ENCODE results near the gene HSD17B8.

HSD17B8 gene

GRCh38 chr6:33171880-33172687 lies 32.4 kb upstream of the HSD17B8 start:
- DNase-seq = no peak

- no peak for DNase-seq
Observed at GRCh38 chr6:33172688-33173534, 31.5 kb upstream of the HSD17B8 start.

- DNase-seq = no peak
Observed at GRCh38 chr6:33173535-33174180, 30.8 kb upstream of the HSD17B8 start.

- no peak for DNase-seq
Observed at GRCh38 chr6:33174784-33175183, 29.7 kb upstream of the HSD17B8 start.

- DNase-seq = no peak
Observed at GRCh38 chr6:33175436-33176069, 28.9 kb upstream of the HSD17B8 start.

- DNase-seq = no peak
Observed at GRCh38 chr6:33176906-33177305, 27.5 kb upstream of the HSD17B8 start.

GRCh38 chr6:33177552-33178446 lies 26.7 kb upstream of the HSD17B8 start:
- no peak for DNase-seq

- DNase-seq = no peak
Observed at GRCh38 chr6:33178755-33179475, 25.5 kb upstream of the HSD17B8 start.

- DNase-seq = no peak
Observed at GRCh38 chr6:33181141-33181540, 23.3 kb upstream of the HSD17B8 start.

- DNase-seq = no peak
Observed at GRCh38 chr6:33183071-33183683, 21.3 kb upstream of the HSD17B8 start.

- DNase-seq = no peak
Observed at GRCh38 chr6:33185190-33185589, 19.3 kb upstream of the HSD17B8 start.

GRCh38 chr6:33185654-33186187 lies 18.7 kb upstream of the HSD17B8 start:
- DNase-seq = no peak

GRCh38 chr6:33187809-33188208 lies 16.6 kb upstream of the HSD17B8 start:
- DNase-seq = no peak

- no peak for DNase-seq
Observed at GRCh38 chr6:33189164-33189563, 15.3 kb upstream of the HSD17B8 start.

- no peak for DNase-seq
Observed at GRCh38 chr6:33189625-33190448, 14.6 kb upstream of the HSD17B8 start.

- no peak for DNase-seq
Observed at GRCh38 chr6:33190504-33191107, 13.8 kb upstream of the HSD17B8 start.

- DNase-seq = no peak
Observed at GRCh38 chr6:33191383-33192104, 12.9 kb upstream of the HSD17B8 start.

GRCh38 chr6:33192105-33192646 lies 12.3 kb upstream of the HSD17B8 start, which contains the start of gene COL11A2:
COL11A2 (minus strand) TSS chr6:33192467; CDS start chr6:33192240, 227 bp downstream.
- DNase-seq = no peak
